ENCODE measurements around the gene AGBL5. TPM values are rescaled to one million over a fixed set of nuclear protein-coding genes. Genes with fewer than 3 reads are reported as not detected.
A peak's percentile ranks its signal among the peaks of the same experiment; 100 is the strongest.

The AGBL5 gene
- total and polyA plus RNA-seq, 2 of the 13 experiments (the other 11 are each of a cell fraction or from before 2014, with no cell fraction given) = 55.9 to 73.3 TPM

DNA sequence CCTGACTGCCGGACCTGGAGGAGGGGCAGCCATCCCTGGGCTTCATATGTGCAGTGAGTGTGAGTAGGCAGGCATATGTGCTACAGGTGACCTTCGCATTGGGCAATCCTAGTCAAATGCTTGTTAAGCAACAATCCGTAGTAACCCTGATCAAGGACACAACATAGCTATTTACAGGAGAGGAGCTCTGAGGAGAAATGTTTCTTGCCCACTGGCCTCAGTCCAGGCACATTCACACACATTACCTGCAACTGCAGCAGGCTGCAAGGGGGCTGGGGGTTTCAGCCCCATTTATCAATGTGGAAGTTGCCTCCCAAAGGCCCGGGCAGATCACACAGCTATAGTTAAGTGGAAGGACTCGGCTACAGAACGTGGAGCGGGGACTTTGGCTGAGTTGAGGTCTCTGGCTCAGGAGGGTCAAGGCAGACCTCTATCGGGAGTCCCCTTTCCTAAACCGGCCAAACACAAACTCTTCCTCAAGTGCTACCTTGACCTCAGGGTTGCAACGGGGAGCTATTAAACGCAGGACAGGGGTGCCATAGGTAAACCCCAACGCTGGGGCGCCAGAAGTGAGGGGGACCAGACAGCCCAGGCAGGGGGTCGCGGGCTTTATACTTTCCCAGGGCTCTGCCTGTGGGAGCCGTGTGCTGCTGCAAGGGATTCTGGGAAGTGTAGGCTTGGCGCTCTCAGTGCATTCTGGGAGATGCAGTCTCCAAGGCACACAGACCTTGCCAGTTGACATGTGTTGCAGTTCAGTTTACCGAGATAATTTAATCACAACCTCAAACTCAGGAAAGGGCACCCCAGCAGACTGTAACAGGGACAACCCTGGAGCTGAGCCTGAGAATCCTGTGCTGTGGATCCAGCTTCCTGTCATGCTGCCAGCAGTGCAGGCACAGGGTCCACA, 44.5 kb downstream of the AGBL5 start (continued):
- TF ChIP-seq ZNF607 (CRISPR knock-in tag; IDR thresholded peaks at IDR 0.05; ENCODE audit: borderline replicate concordance) = peak; percentile 55; the same call in 1 of the 2 replicates
- TF ChIP-seq NFIB (CRISPR knock-in tag; IDR thresholded peaks at IDR 0.05; ENCODE audit: borderline replicate concordance) = no peak
- TF ChIP-seq MED13 (CRISPR knock-in tag; IDR thresholded peaks at IDR 0.05) = peak; percentile 79; the same call in 1 of the 2 replicates
- TF ChIP-seq NFRKB (IDR thresholded peaks at IDR 0.05) = no peak
- TF ChIP-seq, protein P1, sequence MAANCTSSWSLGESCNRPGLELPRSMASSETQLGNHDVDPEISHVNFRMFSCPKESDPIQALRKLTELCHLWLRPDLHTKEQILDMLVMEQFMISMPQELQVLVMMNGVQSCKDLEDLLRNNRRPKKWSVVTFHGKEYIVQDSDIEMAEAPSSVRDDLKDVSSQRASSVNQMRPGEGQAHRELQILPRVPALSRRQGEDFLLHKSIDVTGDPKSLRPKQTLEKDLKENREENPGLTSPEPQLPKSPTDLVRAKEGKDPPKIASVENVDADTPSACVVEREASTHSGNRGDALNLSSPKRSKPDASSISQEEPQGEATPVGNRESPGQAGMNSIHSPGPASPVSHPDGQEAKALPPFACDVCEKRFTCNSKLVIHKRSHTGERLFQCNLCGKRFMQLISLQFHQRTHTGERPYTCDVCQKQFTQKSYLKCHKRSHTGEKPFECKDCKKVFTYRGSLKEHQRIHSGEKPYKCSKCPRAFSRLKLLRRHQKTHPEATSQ (CRISPR knock-in tag; IDR thresholded peaks at IDR 0.05; ENCODE audit: borderline replicate concordance) = peak; percentile 81
- no peak for TF ChIP-seq SRSF9 (IDR thresholded peaks at IDR 0.05; ENCODE audit: borderline replicate concordance, insufficient read depth, low read depth, low read length, poor library complexity, severe bottlenecking)
- TF ChIP-seq FOXA1 (IDR thresholded peaks at IDR 0.05) = no peak
- TF ChIP-seq FOXA1 (CRISPR knock-in tag; IDR thresholded peaks at IDR 0.05) = peak; percentile 90
- peak; percentile 85; the same call in 1 of the 2 replicates for TF ChIP-seq GLI4 (CRISPR knock-in tag; IDR thresholded peaks at IDR 0.05; ENCODE audit: borderline replicate concordance)
- TF ChIP-seq, protein P2, sequence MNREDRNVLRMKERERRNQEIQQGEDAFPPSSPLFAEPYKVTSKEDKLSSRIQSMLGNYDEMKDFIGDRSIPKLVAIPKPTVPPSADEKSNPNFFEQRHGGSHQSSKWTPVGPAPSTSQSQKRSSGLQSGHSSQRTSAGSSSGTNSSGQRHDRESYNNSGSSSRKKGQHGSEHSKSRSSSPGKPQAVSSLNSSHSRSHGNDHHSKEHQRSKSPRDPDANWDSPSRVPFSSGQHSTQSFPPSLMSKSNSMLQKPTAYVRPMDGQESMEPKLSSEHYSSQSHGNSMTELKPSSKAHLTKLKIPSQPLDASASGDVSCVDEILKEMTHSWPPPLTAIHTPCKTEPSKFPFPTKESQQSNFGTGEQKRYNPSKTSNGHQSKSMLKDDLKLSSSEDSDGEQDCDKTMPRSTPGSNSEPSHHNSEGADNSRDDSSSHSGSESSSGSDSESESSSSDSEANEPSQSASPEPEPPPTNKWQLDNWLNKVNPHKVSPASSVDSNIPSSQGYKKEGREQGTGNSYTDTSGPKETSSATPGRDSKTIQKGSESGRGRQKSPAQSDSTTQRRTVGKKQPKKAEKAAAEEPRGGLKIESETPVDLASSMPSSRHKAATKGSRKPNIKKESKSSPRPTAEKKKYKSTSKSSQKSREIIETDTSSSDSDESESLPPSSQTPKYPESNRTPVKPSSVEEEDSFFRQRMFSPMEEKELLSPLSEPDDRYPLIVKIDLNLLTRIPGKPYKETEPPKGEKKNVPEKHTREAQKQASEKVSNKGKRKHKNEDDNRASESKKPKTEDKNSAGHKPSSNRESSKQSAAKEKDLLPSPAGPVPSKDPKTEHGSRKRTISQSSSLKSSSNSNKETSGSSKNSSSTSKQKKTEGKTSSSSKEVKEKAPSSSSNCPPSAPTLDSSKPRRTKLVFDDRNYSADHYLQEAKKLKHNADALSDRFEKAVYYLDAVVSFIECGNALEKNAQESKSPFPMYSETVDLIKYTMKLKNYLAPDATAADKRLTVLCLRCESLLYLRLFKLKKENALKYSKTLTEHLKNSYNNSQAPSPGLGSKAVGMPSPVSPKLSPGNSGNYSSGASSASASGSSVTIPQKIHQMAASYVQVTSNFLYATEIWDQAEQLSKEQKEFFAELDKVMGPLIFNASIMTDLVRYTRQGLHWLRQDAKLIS (CRISPR knock-in tag; IDR thresholded peaks at IDR 0.05) = 0 out of 2 replicates have a peak, but pooled peaks have one; percentile 71
- TF ChIP-seq, protein P3, sequence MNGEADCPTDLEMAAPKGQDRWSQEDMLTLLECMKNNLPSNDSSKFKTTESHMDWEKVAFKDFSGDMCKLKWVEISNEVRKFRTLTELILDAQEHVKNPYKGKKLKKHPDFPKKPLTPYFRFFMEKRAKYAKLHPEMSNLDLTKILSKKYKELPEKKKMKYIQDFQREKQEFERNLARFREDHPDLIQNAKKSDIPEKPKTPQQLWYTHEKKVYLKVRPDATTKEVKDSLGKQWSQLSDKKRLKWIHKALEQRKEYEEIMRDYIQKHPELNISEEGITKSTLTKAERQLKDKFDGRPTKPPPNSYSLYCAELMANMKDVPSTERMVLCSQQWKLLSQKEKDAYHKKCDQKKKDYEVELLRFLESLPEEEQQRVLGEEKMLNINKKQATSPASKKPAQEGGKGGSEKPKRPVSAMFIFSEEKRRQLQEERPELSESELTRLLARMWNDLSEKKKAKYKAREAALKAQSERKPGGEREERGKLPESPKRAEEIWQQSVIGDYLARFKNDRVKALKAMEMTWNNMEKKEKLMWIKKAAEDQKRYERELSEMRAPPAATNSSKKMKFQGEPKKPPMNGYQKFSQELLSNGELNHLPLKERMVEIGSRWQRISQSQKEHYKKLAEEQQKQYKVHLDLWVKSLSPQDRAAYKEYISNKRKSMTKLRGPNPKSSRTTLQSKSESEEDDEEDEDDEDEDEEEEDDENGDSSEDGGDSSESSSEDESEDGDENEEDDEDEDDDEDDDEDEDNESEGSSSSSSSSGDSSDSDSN (CRISPR knock-in tag; IDR thresholded peaks at IDR 0.05) = peak; percentile 78
- no peak for TF ChIP-seq NFYB (CRISPR knock-in tag; IDR thresholded peaks at IDR 0.05)
- TF ChIP-seq AGO2 (optimal IDR thresholded peaks at IDR 0.05; ENCODE audit: low read depth, low read length) = peak; percentile 65
- no peak for TF ChIP-seq ZNF569 (CRISPR knock-in tag; IDR thresholded peaks at IDR 0.05; ENCODE audit: borderline replicate concordance)
- peak; percentile 78 for TF ChIP-seq ZNF557 (CRISPR knock-in tag; IDR thresholded peaks at IDR 0.05)
- TF ChIP-seq, protein P4, sequence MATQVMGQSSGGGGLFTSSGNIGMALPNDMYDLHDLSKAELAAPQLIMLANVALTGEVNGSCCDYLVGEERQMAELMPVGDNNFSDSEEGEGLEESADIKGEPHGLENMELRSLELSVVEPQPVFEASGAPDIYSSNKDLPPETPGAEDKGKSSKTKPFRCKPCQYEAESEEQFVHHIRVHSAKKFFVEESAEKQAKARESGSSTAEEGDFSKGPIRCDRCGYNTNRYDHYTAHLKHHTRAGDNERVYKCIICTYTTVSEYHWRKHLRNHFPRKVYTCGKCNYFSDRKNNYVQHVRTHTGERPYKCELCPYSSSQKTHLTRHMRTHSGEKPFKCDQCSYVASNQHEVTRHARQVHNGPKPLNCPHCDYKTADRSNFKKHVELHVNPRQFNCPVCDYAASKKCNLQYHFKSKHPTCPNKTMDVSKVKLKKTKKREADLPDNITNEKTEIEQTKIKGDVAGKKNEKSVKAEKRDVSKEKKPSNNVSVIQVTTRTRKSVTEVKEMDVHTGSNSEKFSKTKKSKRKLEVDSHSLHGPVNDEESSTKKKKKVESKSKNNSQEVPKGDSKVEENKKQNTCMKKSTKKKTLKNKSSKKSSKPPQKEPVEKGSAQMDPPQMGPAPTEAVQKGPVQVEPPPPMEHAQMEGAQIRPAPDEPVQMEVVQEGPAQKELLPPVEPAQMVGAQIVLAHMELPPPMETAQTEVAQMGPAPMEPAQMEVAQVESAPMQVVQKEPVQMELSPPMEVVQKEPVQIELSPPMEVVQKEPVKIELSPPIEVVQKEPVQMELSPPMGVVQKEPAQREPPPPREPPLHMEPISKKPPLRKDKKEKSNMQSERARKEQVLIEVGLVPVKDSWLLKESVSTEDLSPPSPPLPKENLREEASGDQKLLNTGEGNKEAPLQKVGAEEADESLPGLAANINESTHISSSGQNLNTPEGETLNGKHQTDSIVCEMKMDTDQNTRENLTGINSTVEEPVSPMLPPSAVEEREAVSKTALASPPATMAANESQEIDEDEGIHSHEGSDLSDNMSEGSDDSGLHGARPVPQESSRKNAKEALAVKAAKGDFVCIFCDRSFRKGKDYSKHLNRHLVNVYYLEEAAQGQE (IDR thresholded peaks at IDR 0.05; ENCODE audit: borderline replicate concordance in 1 of 2, low read depth in 1 of 2, low read length in 2 of 2) = no peak
- TF ChIP-seq ZNF775 (CRISPR knock-in tag; IDR thresholded peaks at IDR 0.05; ENCODE audit: borderline replicate concordance) = no peak

All from HepG2 (cell line).